Skeletal muscle tissue (tissue), 4 donors: ENCODE results near the gene NUDT16L1. TPM values are rescaled to one million over a fixed set of nuclear protein-coding genes. Genes with fewer than 3 reads are reported as not detected.
"Not testable (repeated sequence)": the region's sequence is repeated elsewhere in the genome, so short reads cannot be mapped to it uniquely, and the experiment has no call there.

Source experiments
- H3K27ac ChIP-seq: one replicate; pipeline ENCODE4 v1.7.0; 2013; ENCODE audit warnings: mild to moderate bottlenecking, low read depth, low read length, inconsistent platforms
- H3K27me3 ChIP-seq, 3 donors: one replicate each; pipeline ENCODE4 v1.7.0; 2013; ENCODE audit warnings: low read length in 3 of 3; ENCODE audit not compliant: control insufficient read depth in 3 of 3, insufficient read depth in 3 of 3
- H3K36me3 ChIP-seq, 3 donors: one replicate each; pipeline ENCODE4 v1.7.0; 2013; ENCODE audit warnings: low read length in 3 of 3; ENCODE audit not compliant: control insufficient read depth in 3 of 3, insufficient read depth in 3 of 3
- H3K4me1 ChIP-seq, 3 donors: one replicate each; pipeline ENCODE4 v1.7.0; 2013; ENCODE audit warnings: low read length in 3 of 3, mild to moderate bottlenecking in 3 of 3; ENCODE audit not compliant: control insufficient read depth in 3 of 3, insufficient read depth in 3 of 3
- H3K4me3 ChIP-seq, 3 donors: one replicate each; pipeline ENCODE4 v1.7.0; 2013; ENCODE audit warnings: low read length in 3 of 3
- H3K9ac ChIP-seq, 3 donors: one replicate each; pipeline ENCODE4 v1.7.0; 2013; ENCODE audit warnings: low read length in 3 of 3, mild to moderate bottlenecking in 3 of 3, moderate library complexity in 2 of 3, low read depth in 1 of 3
- H3K9me3 ChIP-seq, 3 donors: one replicate each; pipeline ENCODE4 v1.7.0; 2013; ENCODE audit warnings: low read length in 3 of 3; ENCODE audit not compliant: control insufficient read depth in 3 of 3
- total RNA-seq: library from RNA; depleted of rRNA; stranded (reverse); fragments of >200 nt; gene quantifications from one replicate; pipeline ENCODE4 v1.2.3, GENCODE V29; 2014
- donor health status: Osteomylitis.

NUDT16L1 gene
- 28.2 TPM for total RNA-seq

GRCh38 chr16:4693296-4693955 lies at the start of gene NUDT16L1:
Gene NUDT16L1, plus strand, starts transcription at chr16:4693562. Its CDS starts 165 bp downstream, at chr16:4693727.
- peak within 1 kb of the TSS; percentile 78 to 92 (median 82) for H3K9ac ChIP-seq
- peaks cover 23 to 33% (median 26%) of the 10 kb centered on the region in 3 donors for H3K36me3 ChIP-seq
- peak within 1 kb of the TSS; percentile 75 for H3K27ac ChIP-seq
- H3K4me3 ChIP-seq, result peak within 1 kb of the TSS; percentile 74 to 93 (median 90)
- H3K27me3 ChIP-seq, result no peaks in the 10 kb centered on the region
- peaks cover 18 to 32% (median 26%) of the 10 kb centered on the region in 3 donors for H3K4me1 ChIP-seq
- H3K9me3 ChIP-seq, result no peaks in the 10 kb centered on the region

GRCh38 chr16:4646773-4647643 lies 46.4 kb upstream of the NUDT16L1 start:
- Histone ChIP-seq H3K9ac (no peak overlapping the region), H3K9me3 (no peaks in the 10 kb centered on the region), H3K36me3 (peaks cover 14 to 20% (median 16%) of the 10 kb centered on the region in 3 donors), H3K4me1 (no peaks in the 10 kb centered on the region), H3K4me3 (no peak overlapping the region), H3K27ac (no peak overlapping the region), H3K27me3 (no peaks in the 10 kb centered on the region)

GRCh38 chr16:4647644-4647980 lies 45.8 kb upstream of the NUDT16L1 start:
- H3K36me3 ChIP-seq, result peaks cover 20 to 26% (median 21%) of the 10 kb centered on the region in 3 donors
- H3K4me3 ChIP-seq, result no peak overlapping the region
- no peak overlapping the region for H3K27ac ChIP-seq
- H3K9ac ChIP-seq, result no peak overlapping the region
- no peaks in the 10 kb centered on the region for H3K27me3 ChIP-seq
- no peaks in the 10 kb centered on the region for H3K9me3 ChIP-seq
- no peaks in the 10 kb centered on the region for H3K4me1 ChIP-seq

GRCh38 chr16:4648917-4649316 lies 44.4 kb upstream of the NUDT16L1 start:
- no peaks in the 10 kb centered on the region for H3K4me1 ChIP-seq
- no peak overlapping the region for H3K9ac ChIP-seq
- H3K27me3 ChIP-seq, result no peaks in the 10 kb centered on the region
- H3K9me3 ChIP-seq, result no peaks in the 10 kb centered on the region
- H3K4me3 ChIP-seq, result no peak overlapping the region
- H3K36me3 ChIP-seq, result peaks cover 24 to 31% (median 25%) of the 10 kb centered on the region in 3 donors
- H3K27ac ChIP-seq, result no peak overlapping the region

- Histone ChIP-seq H3K9ac (no peak overlapping the region), H3K4me3 (no peak overlapping the region), H3K27me3 (no peaks in the 10 kb centered on the region), H3K9me3 (no peaks in the 10 kb centered on the region), H3K36me3 (peaks cover 28 to 36% (median 31%) of the 10 kb centered on the region in 3 donors), H3K4me1 (no peaks in the 10 kb centered on the region), H3K27ac (no peak overlapping the region)
Observed at GRCh38 chr16:4649744-4650442, 43.5 kb upstream of the NUDT16L1 start.

GRCh38 chr16:4650443-4651074 lies 42.8 kb upstream of the NUDT16L1 start:
- H3K4me3 ChIP-seq, H3K4me1 ChIP-seq, H3K27ac ChIP-seq, H3K27me3 ChIP-seq, H3K9me3 ChIP-seq, H3K9ac ChIP-seq: not testable (repeated sequence)
- H3K36me3 ChIP-seq, result peaks cover 34 to 41% (median 38%) of the 10 kb centered on the region in 3 donors

GRCh38 chr16:4651827-4652226 lies 41.5 kb upstream of the NUDT16L1 start:
- peaks cover 40 to 42% (median 40%) of the 10 kb centered on the region in 3 donors for H3K36me3 ChIP-seq
- no peaks in the 10 kb centered on the region for H3K9me3 ChIP-seq
- H3K4me3 ChIP-seq, result no peak overlapping the region

GRCh38 chr16:4652561-4652960 lies 40.8 kb upstream of the NUDT16L1 start:
- Histone ChIP-seq H3K9me3 (no peaks in the 10 kb centered on the region), H3K36me3 (peaks cover 47 to 48% (median 47%) of the 10 kb centered on the region in 3 donors), H3K27ac (no peak overlapping the region), H3K27me3 (no peaks in the 10 kb centered on the region), H3K4me1 (no peaks in the 10 kb centered on the region), H3K4me3 (no peak overlapping the region), H3K9ac (no peak overlapping the region)

More at GRCh38 chr16:4651827-4652226, 41.5 kb upstream of the NUDT16L1 start:
- Histone ChIP-seq H3K4me1 (no peaks in the 10 kb centered on the region), H3K27me3 (no peaks in the 10 kb centered on the region), H3K9ac (no peak overlapping the region), H3K27ac (no peak overlapping the region)

GRCh38 chr16:4654011-4654963 lies 39.1 kb upstream of the NUDT16L1 start:
- Histone ChIP-seq H3K36me3 (peaks cover 54 to 59% (median 57%) of the 10 kb centered on the region in 3 donors), H3K27me3 (no peaks in the 10 kb centered on the region), H3K27ac (no peak overlapping the region), H3K9ac (no peak overlapping the region), H3K9me3 (no peaks in the 10 kb centered on the region), H3K4me3 (no peak overlapping the region), H3K4me1 (no peaks in the 10 kb centered on the region)
